Measurements from ENCODE around the gene PIGR.

DNA sequence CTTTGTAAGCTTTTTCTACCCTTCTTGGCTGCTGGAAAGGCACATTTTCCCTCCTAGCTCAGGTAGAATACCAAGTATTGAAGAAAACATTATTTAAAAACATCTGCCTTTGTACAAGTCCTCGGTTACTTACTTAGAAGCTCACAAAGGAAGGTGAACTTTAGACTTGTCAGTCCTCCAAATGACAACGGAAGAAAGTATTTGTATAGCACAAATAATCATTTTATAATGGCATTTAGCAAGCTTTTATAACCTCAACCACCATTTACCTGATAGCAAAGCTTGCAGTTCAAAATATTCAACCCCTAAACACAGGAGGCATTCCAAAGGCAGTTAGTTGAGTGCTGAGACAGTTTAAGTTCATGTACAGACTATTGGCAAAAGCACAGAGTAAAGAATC lies 26.5 kb upstream of the PIGR start:
- TF ChIP-seq, protein P1, sequence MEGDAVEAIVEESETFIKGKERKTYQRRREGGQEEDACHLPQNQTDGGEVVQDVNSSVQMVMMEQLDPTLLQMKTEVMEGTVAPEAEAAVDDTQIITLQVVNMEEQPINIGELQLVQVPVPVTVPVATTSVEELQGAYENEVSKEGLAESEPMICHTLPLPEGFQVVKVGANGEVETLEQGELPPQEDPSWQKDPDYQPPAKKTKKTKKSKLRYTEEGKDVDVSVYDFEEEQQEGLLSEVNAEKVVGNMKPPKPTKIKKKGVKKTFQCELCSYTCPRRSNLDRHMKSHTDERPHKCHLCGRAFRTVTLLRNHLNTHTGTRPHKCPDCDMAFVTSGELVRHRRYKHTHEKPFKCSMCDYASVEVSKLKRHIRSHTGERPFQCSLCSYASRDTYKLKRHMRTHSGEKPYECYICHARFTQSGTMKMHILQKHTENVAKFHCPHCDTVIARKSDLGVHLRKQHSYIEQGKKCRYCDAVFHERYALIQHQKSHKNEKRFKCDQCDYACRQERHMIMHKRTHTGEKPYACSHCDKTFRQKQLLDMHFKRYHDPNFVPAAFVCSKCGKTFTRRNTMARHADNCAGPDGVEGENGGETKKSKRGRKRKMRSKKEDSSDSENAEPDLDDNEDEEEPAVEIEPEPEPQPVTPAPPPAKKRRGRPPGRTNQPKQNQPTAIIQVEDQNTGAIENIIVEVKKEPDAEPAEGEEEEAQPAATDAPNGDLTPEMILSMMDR (IDR thresholded peaks at IDR 0.05), result no peak
- TF ChIP-seq KDM1A (IDR thresholded peaks at IDR 0.05; ENCODE audit: low read depth) (no peak), RNF2 (IDR thresholded peaks at IDR 0.05; ENCODE audit: borderline replicate concordance, low read depth) (no peak), SMC3 (IDR thresholded peaks at IDR 0.05) (no peak), KDM5A (IDR thresholded peaks at IDR 0.05) (no peak), EP300 (IDR thresholded peaks at IDR 0.05) (no peak), JUNB (IDR thresholded peaks at IDR 0.05) (no peak), HOXA7 (CRISPR knock-in tag; IDR thresholded peaks at IDR 0.05) (no peak), POLR2A (IDR thresholded peaks at IDR 0.05; ENCODE audit: low read length) (no peak), MAZ (IDR thresholded peaks at IDR 0.05; ENCODE audit: borderline replicate concordance, low read depth, low read length) (no peak), RFX5 (IDR thresholded peaks at IDR 0.05) (no peak), ZNF302 (CRISPR knock-in tag; IDR thresholded peaks at IDR 0.05) (no peak), SREBF2 (IDR thresholded peaks at IDR 0.05) (no peak)
- TF ChIP-seq, protein P2, sequence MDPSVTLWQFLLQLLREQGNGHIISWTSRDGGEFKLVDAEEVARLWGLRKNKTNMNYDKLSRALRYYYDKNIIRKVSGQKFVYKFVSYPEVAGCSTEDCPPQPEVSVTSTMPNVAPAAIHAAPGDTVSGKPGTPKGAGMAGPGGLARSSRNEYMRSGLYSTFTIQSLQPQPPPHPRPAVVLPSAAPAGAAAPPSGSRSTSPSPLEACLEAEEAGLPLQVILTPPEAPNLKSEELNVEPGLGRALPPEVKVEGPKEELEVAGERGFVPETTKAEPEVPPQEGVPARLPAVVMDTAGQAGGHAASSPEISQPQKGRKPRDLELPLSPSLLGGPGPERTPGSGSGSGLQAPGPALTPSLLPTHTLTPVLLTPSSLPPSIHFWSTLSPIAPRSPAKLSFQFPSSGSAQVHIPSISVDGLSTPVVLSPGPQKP (IDR thresholded peaks at IDR 0.05; ENCODE audit: low read depth, low read length), result no peak
